B cell (primary cell): Measurements from ENCODE around the gene FAR2.

Experiments
- CTCF ChIP-seq: fragments of 200-600 bp; IDR thresholded peaks from one replicate; pipeline ENCODE4 v1.8.0; 2022; ENCODE audit warnings: antibody characterized with exemption, mild to moderate bottlenecking
- EZH2 ChIP-seq: IDR thresholded peaks from 2 replicates; pipeline ENCODE4 v1.6.1; 2012; ENCODE audit warnings: borderline replicate concordance, low read depth, mild to moderate bottlenecking, moderate library complexity, low read length; ENCODE audit not compliant: insufficient read depth, poor library complexity, severe bottlenecking

- TF ChIP-seq CTCF (no peak), EZH2 (no peak)
Observed at GRCh38 chr12:29239336-29239735, 90.3 kb downstream of the FAR2 start.
